ENCODE measurements around the gene RRP15.
"Not testable (repeated sequence)": the region's sequence is repeated elsewhere in the genome, so short reads cannot be mapped to it uniquely, and the experiment has no call there.

Gene RRP15

DNA sequence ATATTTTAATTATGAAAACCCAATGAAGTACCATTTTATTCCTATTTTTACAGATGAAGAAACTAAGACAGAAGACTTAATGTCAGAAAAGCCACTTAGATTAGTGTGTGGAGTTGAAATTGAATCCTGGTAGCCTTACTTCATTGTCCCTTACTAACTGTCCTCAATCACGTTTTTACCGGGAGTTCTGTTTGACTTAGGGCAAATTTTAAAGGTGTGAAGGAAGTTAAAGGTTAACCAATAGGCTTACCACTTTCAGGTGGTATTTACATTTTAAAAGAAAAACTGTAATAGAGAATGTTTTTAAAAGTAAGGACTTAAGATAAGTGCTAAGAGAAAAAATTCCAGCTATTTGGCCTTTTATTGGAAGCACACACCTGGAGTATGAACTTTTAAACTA lies 12.4 kb downstream of the RRP15 start:
- no peak for DNase-seq

DNA sequence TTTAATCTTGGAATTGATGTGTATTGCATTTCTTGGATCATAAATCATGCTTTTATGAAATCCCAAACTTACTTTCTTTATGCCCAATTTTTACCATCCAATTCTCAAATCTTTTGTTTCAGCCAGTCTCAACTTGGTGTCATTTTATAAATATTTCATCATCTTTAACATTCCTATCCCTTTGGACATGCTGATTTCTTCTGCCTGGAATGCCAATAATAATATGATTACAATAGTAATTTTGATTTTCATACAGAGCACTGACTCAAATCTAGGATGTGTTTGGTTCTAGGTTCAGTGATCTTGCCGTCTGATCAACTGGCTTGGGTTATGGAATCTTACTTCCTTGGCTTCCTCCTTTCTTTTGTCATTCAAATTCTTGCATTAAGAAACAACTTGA lies 12.8 kb downstream of the RRP15 start:
- DNase-seq: no peak

DNA sequence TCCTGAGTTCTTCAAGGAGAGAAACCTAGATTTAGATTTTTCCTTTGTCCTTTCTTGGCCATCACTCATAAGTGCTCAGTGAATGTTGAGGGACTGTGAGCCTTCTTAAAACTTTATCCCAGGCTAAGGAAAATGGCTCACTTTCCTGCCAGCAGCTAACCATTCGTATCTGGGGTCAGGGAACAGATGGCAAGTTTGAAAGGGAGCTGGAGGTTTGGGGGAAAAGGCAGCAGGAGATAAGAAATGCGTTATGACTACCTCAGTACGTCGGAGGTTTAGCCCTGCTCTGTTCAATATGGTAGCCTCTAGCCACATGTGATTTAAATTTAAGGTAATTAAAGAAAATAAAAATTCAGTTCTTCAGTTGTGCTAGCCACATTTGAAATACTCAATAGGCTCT lies 13.3 kb downstream of the RRP15 start:
- DNase-seq: no peak

DNA sequence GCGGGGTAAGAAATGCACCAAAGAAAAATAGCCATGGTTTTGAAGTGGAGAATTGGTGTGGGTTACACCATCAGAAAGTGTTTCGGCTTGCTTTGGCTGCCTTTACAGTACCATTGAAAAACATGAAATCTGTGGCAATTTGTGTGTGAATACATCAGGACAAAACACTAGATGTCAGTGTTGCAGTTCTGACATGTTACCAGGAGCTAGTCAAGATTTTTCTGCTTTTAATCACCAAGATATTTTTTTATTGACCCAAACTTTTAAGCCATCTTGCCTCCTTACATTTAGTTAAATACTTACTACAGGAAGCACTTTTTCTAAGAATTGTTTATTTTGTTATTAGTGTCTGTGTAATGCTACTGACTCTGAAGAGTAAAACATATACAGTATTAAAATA lies 14.3 kb downstream of the RRP15 start:
- DNase-seq: no peak

DNA sequence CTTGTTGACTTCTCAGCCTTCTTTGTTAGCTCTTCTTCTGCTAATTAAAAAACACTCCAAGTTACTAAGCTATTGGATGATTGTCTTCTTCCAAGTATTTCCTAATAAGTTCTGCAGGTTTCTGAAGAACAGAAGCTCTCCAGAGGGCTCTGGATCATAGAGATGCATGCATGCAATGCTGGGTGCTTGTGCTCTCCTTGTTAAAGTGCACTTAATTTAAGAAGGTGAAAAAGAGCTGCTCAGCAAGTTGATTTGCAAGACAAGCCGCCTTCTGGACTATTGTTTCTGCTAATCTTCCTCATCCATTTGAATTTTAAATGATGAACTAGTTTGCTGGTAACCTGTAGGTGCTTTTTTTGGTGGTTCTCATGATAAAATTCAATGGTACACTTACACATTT lies 16.1 kb downstream of the RRP15 start:
- DNase-seq: no peak

DNA sequence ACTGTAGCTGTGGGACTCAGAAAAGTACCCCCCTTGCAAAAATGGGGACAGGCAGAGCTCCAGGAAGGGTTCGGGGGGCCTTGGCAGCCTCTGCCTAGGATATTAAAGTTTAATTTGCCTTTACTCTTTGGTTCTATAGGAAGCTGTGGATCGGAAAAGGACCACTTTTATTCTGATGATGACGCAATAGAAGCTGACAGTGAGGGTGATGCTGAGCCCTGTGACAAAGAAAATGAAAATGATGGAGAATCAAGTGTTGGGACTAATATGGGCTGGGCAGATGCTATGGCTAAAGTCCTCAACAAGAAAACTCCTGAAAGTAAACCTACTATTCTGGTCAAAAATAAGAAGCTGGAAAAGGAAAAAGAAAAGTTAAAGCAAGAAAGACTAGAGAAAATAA lies 17.1 kb downstream of the RRP15 start:
- DNase-seq: no peak

DNA sequence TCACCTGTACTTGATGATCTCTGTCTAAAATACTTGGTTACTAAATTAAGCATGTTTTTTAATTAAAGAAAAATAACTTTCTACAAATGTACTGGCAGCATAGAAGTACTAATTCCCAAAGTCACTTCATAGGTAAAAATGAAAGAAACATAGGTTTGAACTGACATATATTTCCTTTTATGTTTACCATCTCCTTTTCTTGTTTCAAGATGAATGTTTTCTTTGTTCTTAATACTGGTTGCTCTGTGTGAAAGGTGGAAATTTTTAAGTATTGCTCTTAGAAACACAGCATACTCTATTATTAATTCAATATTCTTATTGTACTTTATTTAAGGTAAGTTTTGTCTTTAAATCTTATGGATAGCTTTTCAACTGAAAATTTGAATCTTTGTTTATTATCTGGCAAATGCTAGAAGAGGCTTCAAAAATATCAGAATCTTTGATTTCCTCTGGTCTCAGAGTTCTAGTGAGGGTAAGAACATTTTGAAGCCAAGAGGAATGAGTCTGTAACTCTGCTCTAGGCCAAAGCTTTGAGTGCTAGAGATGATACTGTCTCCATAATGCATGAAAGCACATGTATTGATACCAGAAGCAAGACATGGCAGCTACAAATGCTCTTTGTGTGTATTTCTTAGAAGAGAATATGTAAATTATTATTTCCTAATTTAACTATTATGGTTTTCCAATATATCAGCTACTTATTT lies 18.2 kb downstream of the RRP15 start:
- DNase-seq: no peak

DNA sequence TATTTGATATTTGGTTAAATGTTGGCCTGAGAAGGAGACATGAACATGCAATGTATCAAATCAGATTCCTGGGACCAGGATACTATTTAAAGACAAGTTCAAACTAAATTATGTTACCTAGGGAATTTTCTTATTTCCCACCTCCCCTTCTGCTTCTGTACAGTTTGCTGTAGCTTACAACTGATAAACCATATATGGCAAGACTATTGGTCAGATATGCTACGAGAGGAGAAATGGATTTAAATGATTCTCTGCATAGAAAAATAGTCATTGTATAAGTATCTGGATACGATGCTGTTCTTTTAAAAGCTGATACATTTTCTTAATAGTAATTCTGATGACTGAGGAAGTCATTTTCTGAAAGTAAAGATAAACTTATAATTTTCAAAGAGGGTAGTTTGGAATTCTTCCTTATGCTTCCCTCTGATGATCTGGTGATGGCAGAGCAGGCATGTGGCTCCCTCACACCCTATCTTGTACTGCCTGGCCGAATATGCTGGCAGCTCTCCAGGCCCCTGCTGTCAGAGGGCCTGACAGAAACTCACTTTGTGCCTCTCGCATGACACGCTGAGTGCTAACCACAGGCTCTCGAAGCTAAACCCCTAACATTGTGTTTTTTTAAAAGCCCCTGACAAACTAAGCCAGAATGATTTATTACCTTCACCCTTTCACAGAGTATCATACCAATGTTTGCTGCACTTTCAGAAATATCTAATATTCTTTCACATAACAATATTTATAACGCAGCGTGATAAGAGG lies 19.4 kb downstream of the RRP15 start:
- peak; percentile 87 for DNase-seq

DNA sequence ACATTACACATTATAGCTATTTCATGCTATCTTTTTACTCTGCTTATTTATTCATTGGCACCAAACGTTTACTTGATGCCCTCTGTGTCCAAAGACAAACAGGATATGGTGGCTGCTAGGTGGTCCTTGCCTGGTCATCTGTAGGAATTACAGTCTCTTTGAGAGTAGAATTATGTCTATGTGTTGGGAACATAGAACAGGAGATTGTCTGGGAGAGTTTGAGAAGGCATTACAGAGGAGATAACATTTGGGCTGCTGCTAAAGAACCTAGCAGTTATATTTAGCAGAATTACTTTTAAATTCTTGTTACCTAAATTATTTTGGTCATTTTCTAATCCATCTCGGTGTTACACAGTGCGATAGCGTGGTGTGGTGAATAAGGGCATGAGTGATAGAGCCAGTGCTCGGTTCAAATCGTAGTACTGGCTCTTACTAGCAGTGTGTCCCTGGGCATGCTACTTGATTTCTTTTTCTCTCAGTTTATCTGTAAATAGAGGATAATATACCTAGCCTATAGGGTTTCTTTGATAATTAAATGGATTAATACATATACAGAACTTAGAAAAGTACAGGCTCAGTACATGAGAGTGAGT lies 20.5 kb downstream of the RRP15 start:
- DNase-seq: no peak

DNA sequence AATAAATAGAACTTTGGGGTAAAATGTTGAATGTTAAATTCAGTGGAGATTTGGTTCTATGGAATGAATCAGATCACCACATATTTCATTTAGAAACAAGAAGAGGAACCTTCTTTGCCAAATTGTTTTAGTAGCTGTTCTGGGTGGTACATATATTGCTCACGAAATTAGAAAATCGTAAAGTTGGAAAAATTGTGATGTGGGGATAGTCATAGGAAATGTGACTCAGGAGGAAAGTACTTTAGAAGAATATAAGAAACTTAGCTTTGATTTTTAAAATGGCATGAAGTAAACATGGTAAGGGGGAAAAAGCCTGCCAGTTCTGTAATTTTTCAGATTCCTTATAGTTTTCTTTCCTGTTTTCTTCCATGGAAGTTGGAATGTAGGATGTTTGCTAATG lies 27.4 kb downstream of the RRP15 start:
- DNase-seq: no peak

DNA sequence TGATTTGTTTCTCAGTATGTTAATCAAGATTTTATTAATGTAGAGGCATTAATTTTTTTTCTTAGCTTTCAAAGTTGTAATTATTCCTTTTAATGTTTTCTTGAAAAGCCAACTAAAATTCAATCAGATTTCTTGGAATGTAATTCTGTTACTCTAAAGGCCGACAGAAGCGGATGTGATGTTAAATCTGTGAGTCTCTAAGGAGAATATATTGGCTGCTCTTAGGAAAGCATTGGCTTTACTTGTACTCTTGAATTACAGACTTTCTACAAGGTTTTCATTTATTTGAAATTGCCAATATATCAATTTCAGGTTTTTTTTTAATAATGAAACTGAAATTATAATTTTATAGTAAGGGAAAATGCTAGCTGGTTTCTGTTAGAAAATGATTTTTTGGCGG lies 29.2 kb downstream of the RRP15 start:
- DNase-seq: no peak

DNA sequence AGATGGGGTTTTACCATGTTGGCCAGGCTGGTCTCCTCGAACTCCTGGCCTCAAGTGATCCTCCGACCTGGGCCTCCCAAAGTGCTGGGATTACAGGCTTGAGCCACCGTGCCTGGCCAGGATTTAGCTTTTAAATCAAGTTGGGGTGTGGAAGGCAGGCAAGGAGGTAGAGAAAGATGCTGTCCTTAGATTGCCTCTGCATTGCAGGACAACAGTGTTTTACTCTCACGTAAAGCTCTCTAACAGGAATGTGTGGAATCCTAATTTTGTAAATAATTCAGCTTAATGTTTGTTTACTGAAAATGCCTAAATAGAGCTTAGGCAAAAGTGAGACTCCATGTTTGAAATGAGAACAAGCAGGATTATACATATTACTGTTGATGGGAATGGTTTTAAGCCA lies 30.5 kb downstream of the RRP15 start:
- DNase-seq: no peak

DNA sequence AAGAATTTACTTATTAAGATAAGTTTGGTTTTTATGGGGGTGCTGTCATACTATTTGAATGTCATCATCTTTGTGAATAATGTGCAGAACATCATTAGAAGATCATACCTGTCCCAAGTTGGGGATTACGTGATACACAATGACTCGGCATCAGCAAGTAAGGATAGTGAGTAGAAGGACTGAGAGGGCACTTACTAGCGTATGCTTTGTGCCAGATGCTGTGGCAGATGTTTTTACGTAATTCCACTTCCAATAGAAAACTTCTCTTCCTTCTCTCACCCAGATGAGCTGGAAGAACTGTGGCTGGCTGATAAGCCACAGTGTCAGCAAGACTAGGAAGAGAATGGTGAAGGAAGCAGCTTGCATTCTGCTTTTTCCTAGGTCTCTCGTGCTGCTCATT lies 32.0 kb downstream of the RRP15 start:
- DNase-seq: no peak

DNA sequence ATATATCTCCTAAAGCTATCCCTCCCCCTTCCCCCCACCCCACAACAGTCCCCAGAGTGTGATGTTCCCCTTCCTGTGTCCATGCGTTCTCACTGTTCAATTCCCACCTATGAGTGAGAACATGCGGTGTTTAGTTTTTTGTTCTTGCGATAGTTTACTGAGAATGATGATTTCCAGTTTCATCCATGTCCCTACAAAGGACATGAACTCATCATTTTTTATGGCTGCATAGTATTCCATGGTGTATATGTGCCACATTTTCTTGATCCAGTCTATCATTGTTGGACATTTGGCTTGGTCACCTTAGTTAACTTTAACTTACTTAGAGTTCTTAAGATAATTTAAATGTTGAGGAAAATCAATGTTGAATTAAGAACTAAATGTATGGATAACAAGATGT lies 35.1 kb downstream of the RRP15 start:
- not testable (repeated sequence) for DNase-seq

DNA sequence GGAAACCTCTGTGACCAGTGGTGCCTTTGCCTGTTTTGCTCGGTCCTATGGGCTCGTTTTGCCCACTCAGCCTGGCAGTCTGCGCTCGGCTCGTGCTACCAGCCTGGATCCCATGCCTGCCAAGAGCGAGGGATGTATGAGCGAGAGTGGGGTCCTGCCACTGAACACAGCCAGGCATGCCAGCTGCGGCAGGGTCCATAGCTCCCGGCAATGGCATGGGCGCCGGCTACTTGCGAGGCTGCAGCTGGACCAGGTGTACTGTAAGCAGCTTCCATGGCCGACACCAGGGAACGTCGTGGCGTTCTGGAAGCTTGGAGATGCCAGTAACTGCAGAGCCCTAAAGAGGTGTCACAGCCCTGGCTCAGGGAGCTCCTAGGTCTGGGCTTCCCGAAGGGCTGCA lies 37.7 kb downstream of the RRP15 start:
- DNase-seq: no peak

DNA sequence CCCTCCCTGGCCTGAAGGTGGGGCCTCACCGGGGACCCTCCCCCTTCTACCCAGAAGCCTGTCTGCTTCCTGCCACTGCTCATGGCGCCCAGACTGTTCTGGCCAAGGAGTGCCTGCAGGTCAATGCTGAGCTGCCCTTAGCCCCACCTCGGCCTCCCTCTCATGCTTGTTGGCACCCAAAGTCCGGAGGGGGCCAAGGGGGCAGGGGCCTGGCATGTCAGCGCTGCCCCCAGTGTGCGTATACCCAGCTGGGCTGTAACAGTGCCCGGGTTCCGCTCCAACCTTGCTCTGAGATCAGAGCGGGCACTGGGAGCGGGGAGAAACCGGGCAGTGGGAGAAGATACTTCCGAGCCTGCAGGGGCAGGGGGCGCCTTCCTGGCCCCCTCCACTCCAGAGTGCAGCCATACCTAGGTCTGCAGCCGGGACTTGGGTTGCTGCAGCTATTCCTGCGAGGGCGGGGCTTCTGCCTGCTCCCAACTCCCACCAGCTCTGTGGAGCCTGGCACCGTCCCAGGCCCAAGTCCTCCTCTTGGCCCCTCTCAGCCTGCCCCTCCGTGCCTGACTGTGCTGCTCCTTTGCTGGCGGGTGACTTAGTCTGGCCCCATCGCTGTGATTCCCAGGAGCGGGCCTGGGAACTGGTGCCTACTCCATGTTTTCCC lies 38.6 kb downstream of the RRP15 start:
- no peak for DNase-seq

DNA sequence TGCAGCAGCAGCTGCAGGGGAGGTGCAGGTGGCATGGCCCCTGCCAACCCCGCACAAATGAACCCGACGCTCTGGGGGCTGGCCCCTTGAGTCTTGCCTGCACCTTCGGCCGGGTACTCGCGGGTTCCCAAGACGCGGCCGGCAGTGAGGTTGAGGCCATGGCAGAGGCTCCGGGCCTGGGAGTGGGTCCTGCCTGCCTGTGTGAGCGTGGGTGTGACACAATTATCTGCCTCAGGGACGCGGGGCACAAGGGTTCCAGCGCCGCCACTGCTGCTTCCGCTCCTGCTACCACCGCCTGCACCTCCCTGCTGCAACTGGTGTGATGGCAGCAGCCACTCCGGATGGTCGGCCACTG lies 39.1 kb downstream of the RRP15 start:
- no peak for DNase-seq

DNA sequence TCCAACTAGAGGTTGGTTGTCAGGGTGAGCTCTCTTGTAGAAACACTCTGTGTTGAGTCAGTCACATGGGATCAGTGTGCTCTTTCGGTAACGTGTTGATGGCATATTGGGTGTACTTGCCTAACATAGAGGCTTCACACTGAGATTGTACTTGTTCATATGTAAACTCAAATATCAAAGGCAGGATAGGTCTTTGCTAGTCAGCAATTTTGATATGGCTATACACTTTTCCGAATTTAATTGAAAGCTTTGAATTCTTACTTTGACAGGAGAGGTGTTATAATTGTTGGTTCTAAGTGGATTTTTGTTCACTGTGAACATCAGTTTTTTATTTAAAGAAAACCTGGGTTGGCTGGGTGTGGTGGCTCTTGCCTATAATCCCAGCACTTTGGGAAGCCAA lies 43.7 kb downstream of the RRP15 start:
- DNase-seq: no peak

DNA sequence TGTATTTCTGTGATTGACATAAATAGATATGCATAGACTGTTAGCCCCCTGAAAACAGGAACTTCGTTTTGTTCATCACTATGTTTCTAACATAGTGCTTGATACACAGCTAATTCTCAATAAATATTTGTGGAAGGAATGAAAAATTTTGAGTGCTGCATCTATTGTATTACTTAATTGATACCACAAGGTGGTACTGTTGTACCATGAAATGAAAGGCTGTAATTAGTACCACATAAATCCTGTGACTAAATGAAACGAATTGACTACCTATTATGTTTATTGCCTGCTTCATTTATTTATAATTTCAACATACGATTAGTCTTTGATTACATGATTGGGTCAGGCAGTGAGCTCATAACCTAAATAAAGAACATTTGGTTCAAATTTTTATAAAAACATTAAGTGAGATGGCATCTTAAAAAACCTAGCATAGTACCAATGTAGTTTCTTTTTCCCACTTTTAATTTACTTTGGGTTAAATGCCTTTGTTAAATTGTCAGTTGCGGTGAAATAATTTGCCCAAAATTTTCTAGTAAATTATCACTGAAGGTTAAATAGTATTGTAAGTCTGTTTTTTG lies 45.0 kb downstream of the RRP15 start:
- peak; percentile 54 for DNase-seq

DNA sequence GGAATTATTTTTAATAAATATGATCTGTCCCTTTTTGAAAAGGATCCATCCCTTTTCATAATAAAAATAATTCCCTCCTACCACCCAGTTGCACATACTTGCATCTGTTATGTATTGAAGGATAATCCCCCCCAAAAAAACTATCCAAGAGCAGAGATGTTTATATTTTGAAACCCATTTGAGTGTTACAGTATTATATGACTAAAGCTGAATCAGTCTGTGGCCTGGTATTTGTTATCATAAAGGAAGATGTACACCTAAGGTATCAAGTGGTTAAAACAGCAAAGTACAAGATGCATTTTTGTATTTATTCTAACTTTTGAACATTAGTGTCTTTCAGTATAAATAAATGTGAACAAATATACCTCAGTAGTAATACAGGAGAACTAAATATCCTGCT lies 47.3 kb downstream of the RRP15 start:
- DNase-seq: no peak

DNA sequence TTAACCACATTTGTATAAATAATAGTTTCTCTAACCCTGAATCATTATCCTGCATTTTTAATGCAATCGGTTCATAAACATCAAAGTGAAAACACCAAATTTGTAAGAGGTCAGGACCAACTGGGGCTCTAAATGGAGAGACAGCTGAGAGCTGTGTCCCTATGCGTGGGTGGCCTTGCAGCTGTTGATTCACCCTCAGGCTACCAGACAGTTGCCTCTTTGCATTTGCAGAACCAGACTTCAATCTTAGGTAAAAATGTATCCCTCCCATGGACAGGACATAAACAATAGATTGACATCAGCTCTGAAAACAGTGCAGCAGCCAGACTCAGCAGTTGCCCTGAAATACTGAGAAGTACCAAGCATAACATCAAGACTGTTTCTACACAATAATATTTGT lies 51.2 kb downstream of the RRP15 start:
- DNase-seq: no peak

DNA sequence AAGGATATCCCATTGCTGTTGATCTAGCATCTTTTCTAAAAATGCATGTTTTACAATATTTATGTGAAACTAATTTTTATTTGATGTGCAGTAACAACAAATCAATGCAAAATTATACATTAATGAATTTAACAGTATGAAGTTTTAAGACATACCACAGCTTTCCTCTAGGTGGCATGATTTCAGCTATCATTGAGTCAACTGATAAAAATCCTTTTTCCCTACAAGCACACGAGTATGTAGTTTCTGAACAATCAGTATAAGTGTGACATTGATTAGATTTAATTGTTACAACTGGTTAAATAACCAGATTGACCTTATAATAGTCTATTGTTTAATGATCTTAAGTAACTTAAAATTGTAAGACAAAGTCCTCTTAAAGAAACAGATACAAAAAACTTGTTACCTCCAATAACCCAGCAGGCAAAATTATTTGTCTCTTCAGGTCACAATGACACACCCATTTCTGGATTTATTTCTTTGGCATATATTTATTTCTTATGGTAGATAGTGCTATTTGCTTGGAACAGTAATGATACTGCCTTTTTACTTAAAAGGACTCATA lies 54.3 kb downstream of the RRP15 start:
- no peak for DNase-seq

DNA sequence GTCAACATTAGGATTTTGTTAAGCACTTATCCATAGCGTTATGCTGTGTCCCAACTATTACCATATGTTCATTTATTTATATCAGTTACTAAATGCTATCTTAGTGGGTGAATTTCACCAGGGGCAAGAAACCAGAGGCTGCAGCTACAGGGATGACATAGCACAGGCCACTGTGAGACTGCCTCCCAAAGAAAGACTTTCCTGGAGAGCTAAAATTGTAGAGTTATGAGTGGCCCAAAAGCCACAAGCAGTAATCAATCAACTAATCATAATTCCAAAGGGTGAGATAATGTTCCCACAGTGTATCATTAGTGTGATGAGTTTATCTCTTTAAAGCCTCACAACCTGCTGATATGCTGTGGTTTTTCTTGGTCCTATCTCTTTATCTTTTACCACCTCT lies 56.2 kb downstream of the RRP15 start:
- DNase-seq: no peak
